Parathyroid adenoma (tissue), 2 donors: ENCODE results near the gene IQCH.

Source experiments
- H2AFZ ChIP-seq: fragments of 300-600 bp; sonication (generic); one replicate; pipeline ENCODE4 v1.7.0; 2017; ENCODE audit warnings: antibody characterized with exemption, mild to moderate bottlenecking
- H3K27ac ChIP-seq: fragments of 300-600 bp; sonication (generic); one replicate; pipeline ENCODE4 v1.7.0; 2017
- H3K27me3 ChIP-seq: fragments of 300-600 bp; sonication (generic); one replicate; pipeline ENCODE4 v1.7.0; 2017; ENCODE audit warnings: low read length; ENCODE audit not compliant: control insufficient read depth, insufficient read depth
- H3K36me3 ChIP-seq: fragments of 300-600 bp; sonication (generic); one replicate; pipeline ENCODE4 v1.7.0; 2017; ENCODE audit warnings: low read length; ENCODE audit not compliant: control insufficient read depth, insufficient read depth
- H3K4me1 ChIP-seq: fragments of 300-600 bp; sonication (generic); one replicate; pipeline ENCODE4 v1.7.0; 2017; ENCODE audit warnings: control low read depth
- H3K4me2 ChIP-seq: fragments of 300-600 bp; sonication (generic); one replicate; pipeline ENCODE4 v1.7.0; 2017; ENCODE audit warnings: low read length
- H3K4me3 ChIP-seq: fragments of 300-600 bp; sonication (generic); one replicate; pipeline ENCODE4 v1.7.0; 2017; ENCODE audit warnings: low read depth, low read length
- H3K79me2 ChIP-seq: fragments of 300-600 bp; sonication (generic); one replicate; pipeline ENCODE4 v1.7.0; 2017; ENCODE audit warnings: control low read depth
- H3K9ac ChIP-seq: fragments of 300-600 bp; sonication (generic); one replicate; pipeline ENCODE4 v1.7.0; 2017; ENCODE audit warnings: mild to moderate bottlenecking
- H3K9me3 ChIP-seq: fragments of 300-600 bp; sonication (generic); one replicate; pipeline ENCODE4 v1.7.0; 2017; ENCODE audit warnings: low read length; ENCODE audit not compliant: control insufficient read depth
- TF ChIP-seq, protein P1 (sequence below): fragments of 300-600 bp; sonication (generic); IDR thresholded peaks from one replicate; pipeline ENCODE4 v1.7.0; 2017; ENCODE audit warnings: antibody characterized with exemption, mild to moderate bottlenecking
- donor health status: primary hyperparathyroidism.

The IQCH gene

DNA sequence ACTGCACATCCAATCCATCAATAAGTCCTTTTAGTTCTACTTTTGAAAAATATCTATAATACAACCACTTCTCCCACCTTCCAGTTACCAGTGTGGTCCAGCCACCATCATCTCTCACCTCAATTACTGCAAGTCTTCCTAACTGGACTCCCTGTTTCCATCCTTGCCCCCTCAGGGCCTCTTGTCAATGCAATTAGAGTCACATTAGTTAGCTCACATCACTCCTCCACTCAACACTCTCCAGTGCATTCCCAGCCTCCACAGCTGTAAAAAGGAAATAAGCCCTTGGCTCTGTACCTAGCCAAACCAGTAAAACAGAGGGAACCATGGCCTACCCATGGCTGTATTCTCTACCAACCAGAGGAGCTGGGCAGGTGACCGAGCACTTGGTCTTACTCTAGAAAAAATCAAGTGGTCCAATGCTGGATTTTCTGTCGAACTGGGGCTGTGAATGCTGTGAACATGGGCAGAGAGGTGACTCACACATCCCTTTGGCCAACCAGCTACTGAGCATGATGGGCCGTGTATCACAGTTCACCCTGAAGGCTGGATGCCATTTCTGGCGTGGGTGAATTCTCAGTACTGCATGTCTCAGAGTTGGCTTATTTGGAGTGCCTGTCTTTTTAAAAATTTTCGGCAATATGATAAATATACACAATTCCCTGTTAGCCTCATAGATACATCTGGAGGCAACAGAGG lies 203.9 kb downstream of the IQCH start:
- Histone ChIP-seq H3K9ac (no peak overlapping the region), H3K79me2 (no peaks in the 10 kb centered on the region), H3K4me3 (no peak overlapping the region), H2AFZ (no peak overlapping the region), H3K27ac (no peak overlapping the region), H3K36me3 (no peaks in the 10 kb centered on the region), H3K9me3 (no peaks in the 10 kb centered on the region), H3K4me2 (no peak overlapping the region), H3K27me3 (no peaks in the 10 kb centered on the region), H3K4me1 (no peaks in the 10 kb centered on the region)
- TF ChIP-seq, protein P1, sequence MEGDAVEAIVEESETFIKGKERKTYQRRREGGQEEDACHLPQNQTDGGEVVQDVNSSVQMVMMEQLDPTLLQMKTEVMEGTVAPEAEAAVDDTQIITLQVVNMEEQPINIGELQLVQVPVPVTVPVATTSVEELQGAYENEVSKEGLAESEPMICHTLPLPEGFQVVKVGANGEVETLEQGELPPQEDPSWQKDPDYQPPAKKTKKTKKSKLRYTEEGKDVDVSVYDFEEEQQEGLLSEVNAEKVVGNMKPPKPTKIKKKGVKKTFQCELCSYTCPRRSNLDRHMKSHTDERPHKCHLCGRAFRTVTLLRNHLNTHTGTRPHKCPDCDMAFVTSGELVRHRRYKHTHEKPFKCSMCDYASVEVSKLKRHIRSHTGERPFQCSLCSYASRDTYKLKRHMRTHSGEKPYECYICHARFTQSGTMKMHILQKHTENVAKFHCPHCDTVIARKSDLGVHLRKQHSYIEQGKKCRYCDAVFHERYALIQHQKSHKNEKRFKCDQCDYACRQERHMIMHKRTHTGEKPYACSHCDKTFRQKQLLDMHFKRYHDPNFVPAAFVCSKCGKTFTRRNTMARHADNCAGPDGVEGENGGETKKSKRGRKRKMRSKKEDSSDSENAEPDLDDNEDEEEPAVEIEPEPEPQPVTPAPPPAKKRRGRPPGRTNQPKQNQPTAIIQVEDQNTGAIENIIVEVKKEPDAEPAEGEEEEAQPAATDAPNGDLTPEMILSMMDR = no peak

GRCh38 chr15:67460521-67460920 lies 205.9 kb downstream of the IQCH start:
- Histone ChIP-seq H3K27me3 (no peaks in the 10 kb centered on the region), H2AFZ (no peak overlapping the region), H3K36me3 (no peaks in the 10 kb centered on the region), H3K4me2 (no peak overlapping the region), H3K27ac (no peak overlapping the region), H3K9ac (no peak overlapping the region), H3K4me3 (no peak overlapping the region), H3K4me1 (no peaks in the 10 kb centered on the region), H3K9me3 (no peaks in the 10 kb centered on the region), H3K79me2 (no peaks in the 10 kb centered on the region)
- TF ChIP-seq, protein P1 = no peak

DNA sequence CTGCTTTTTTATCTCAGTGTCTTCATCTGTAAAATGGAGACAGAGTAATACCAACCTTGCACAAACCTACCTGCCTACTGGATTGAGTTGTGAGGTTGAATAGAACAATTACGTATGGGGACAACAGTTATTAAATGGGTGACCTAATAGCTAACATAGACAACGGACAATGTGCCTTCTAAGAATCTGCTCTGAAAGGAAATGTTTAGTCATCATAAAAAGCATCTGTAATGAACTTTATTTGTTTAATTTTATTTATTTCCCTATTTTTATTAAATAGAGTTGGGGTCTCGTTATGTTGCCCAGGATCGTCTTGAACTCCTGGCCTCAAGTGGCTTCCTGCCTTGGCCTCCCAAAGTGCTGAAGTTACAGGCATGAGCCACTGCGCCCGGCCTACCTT lies 207.1 kb downstream of the IQCH start:
- no peaks in the 10 kb centered on the region for H3K27me3 ChIP-seq

GRCh38 chr15:67462875-67463274 lies 208.3 kb downstream of the IQCH start:
- no peaks in the 10 kb centered on the region for H3K4me1 ChIP-seq
- H3K27me3 ChIP-seq = no peaks in the 10 kb centered on the region
- H3K4me3 ChIP-seq = no peak overlapping the region
- no peak overlapping the region for H3K9ac ChIP-seq
- no peak overlapping the region for H3K27ac ChIP-seq
- TF ChIP-seq, protein P1 = no peak
- no peak overlapping the region for H3K4me2 ChIP-seq
- no peaks in the 10 kb centered on the region for H3K36me3 ChIP-seq
- no peaks in the 10 kb centered on the region for H3K9me3 ChIP-seq
- no peak overlapping the region for H2AFZ ChIP-seq
- H3K79me2 ChIP-seq = no peaks in the 10 kb centered on the region

More for the DNA sequence above, 207.1 kb downstream of the IQCH start:
- Histone ChIP-seq H2AFZ (no peak overlapping the region), H3K79me2 (no peaks in the 10 kb centered on the region), H3K4me2 (no peak overlapping the region), H3K36me3 (no peaks in the 10 kb centered on the region), H3K4me3 (no peak overlapping the region), H3K9me3 (no peaks in the 10 kb centered on the region), H3K27ac (no peak overlapping the region), H3K4me1 (no peaks in the 10 kb centered on the region), H3K9ac (no peak overlapping the region)
- TF ChIP-seq, protein P1 = no peak

GRCh38 chr15:67463488-67463887 lies 208.9 kb downstream of the IQCH start:
- Histone ChIP-seq H3K27ac (no peak overlapping the region), H3K4me2 (no peak overlapping the region)

More at GRCh38 chr15:67463488-67463887, 208.9 kb downstream of the IQCH start:
- H3K4me3 ChIP-seq = no peak overlapping the region
- no peak overlapping the region for H2AFZ ChIP-seq
- H3K27me3 ChIP-seq = no peaks in the 10 kb centered on the region
- TF ChIP-seq, protein P1 = no peak
- H3K36me3 ChIP-seq = no peaks in the 10 kb centered on the region
- H3K4me1 ChIP-seq = no peaks in the 10 kb centered on the region
- H3K9me3 ChIP-seq = no peaks in the 10 kb centered on the region
- H3K9ac ChIP-seq = no peak overlapping the region
- no peaks in the 10 kb centered on the region for H3K79me2 ChIP-seq
